Esophagus squamous epithelium (tissue), 5 donors: ENCODE data around the gene GPR156. TPM values are rescaled to one million over a fixed set of nuclear protein-coding genes. Genes with fewer than 3 reads are reported as not detected.

Experiments used
- DNase-seq: peaks from one replicate; lab custom pipeline; 2025; lab: John Stamatoyannopoulos, UW
- H3K27ac ChIP-seq, 4 donors: fragments of 200-600 bp; sonication (generic); one replicate each; pipeline ENCODE4 v1.5.1; 2016 to 2019; ENCODE audit warnings: mild to moderate bottlenecking in 1 of 4
- H3K27me3 ChIP-seq, 4 donors: fragments of 200-600 bp; sonication (generic); 1 replicate in 3 of 4; 2 replicates in 1 of 4; pipeline versions ENCODE4 v1.5.1 to v1.6.0; 2017 to 2021; ENCODE audit warnings: antibody characterized with exemption in 1 of 4
- H3K36me3 ChIP-seq, 3 donors: fragments of 200-600 bp; sonication (generic); one replicate each; pipeline ENCODE4 v1.5.1; 2016 to 2019
- H3K4me1 ChIP-seq, 3 donors: fragments of 200-600 bp; sonication (generic); one replicate each; pipeline ENCODE4 v1.5.1; 2017 to 2019
- H3K4me3 ChIP-seq, 4 donors: fragments of 200-600 bp; sonication (generic); 1 replicate in 3 of 4; 2 replicates in 1 of 4; pipeline ENCODE4 v1.5.1; 2016 to 2019; ENCODE audit warnings: mild to moderate bottlenecking in 2 of 4, moderate library complexity in 1 of 4
- H3K9me3 ChIP-seq, 3 donors: fragments of 200-600 bp; sonication (generic); one replicate each; pipeline ENCODE4 v1.5.1; 2016 to 2019
- POLR2A ChIP-seq, 4 donors: fragments of 450-650 bp; IDR thresholded peaks; one replicate each; pipeline ENCODE4 v1.6.1; 2017; ENCODE audit warnings: antibody characterized with exemption in 4 of 4, mild to moderate bottlenecking in 4 of 4, moderate library complexity in 3 of 4
- WGBS, 2 donors: methylation state at CpG; one replicate each; pipeline ENCODE4 v1.1.5; 2018; 5-methylcytosine and 5-hydroxymethylcytosine counted together
- intact Hi-C: fragments of 100-400 bp; cut with DNase I; formaldehyde crosslinking; loops from one replicate; pipeline ENCODE4 v1.15.0; 2022
- total RNA-seq, 4 donors: library from RNA; depleted of rRNA; stranded (reverse); fragments of >200 nt; gene quantifications; one replicate each; pipeline ENCODE4 v1.1.0, GENCODE V29; 2016
- TF ChIP-seq, protein P1 (sequence below), 6 experiments: fragments of 450-650 bp in 4 of 6; fragments of 200-600 bp in 2 of 6; sonication (generic) in 2 of 6; IDR thresholded peaks; one replicate each; pipeline ENCODE4 v1.5.1; 2016 to 2019; ENCODE audit warnings: antibody characterized with exemption in 6 of 6, mild to moderate bottlenecking in 4 of 6, moderate library complexity in 4 of 6
- donor health status: DM: yes; HTN: yes; CAD: no.

Gene GPR156
- total RNA-seq, 4 donors from 2014 or later = 0.19 to 0.94 (median 0.57) TPM; not detected in 1

DNA sequence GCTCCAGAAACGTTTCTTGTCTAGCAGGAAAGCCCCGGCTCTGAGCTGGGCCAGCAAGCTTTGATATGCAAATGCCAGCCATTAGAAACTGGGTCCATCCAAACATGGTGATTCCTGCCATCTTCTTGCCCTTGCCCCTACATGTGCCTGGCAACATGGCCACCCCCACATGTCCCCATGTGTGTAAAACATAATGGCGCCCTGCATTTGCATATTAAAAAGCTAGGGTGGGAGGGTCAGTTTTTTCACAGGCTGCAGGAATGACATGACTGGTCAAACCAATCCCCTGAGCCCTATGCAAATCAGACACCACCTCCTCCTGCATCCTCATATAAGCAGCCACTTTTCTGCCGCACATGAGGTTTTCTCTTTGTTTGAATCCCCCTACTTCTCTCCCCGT, 21.2 kb downstream of the GPR156 start:
- intact Hi-C loops = no loop called here
- Histone ChIP-seq H3K36me3 (no peaks in the 10 kb centered on the region), H3K4me3 (no peak overlapping the region), H3K9me3 (no peaks in the 10 kb centered on the region), H3K27ac (no peak overlapping the region), H3K27me3 (no peaks in the 10 kb centered on the region), H3K4me1 (no peaks in the 10 kb centered on the region)
- WGBS, 2 donors = 59 to 72% methylated on average over 5 of the region's 5 CpGs
- no peak for DNase-seq
- TF ChIP-seq, protein P1, sequence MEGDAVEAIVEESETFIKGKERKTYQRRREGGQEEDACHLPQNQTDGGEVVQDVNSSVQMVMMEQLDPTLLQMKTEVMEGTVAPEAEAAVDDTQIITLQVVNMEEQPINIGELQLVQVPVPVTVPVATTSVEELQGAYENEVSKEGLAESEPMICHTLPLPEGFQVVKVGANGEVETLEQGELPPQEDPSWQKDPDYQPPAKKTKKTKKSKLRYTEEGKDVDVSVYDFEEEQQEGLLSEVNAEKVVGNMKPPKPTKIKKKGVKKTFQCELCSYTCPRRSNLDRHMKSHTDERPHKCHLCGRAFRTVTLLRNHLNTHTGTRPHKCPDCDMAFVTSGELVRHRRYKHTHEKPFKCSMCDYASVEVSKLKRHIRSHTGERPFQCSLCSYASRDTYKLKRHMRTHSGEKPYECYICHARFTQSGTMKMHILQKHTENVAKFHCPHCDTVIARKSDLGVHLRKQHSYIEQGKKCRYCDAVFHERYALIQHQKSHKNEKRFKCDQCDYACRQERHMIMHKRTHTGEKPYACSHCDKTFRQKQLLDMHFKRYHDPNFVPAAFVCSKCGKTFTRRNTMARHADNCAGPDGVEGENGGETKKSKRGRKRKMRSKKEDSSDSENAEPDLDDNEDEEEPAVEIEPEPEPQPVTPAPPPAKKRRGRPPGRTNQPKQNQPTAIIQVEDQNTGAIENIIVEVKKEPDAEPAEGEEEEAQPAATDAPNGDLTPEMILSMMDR (IDR thresholded peaks at IDR 0.05) = no peak
- no peak for TF ChIP-seq POLR2A (IDR thresholded peaks at IDR 0.05)

DNA sequence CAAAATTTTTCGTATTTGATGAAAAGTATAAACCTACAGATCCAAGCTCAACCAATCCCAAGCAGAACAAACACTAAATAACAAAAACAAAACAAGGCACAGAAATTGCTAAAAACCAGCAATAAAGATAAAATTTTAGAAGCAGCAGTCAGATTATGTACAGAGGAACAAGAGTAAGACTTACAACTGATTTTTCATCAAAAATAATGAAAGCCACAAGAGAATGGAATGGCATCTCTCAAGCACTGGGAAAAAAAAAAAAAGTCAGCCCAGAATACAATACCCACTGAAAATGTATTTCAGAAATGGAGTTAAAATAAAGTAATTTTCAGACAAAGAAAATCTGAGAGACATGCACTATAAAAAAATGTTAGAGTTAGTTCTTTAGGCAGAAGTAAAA, 27.0 kb downstream of the GPR156 start:
- Histone ChIP-seq H3K4me3 (no peak overlapping the region), H3K4me1 (no peaks in the 10 kb centered on the region), H3K36me3 (no peaks in the 10 kb centered on the region), H3K27ac (no peak overlapping the region), H3K9me3 (peaks cover 0 to 5% (median 0%) of the 10 kb centered on the region in 3 donors), H3K27me3 (no peaks in the 10 kb centered on the region)
- TF ChIP-seq POLR2A (IDR thresholded peaks at IDR 0.05) = no peak
- TF ChIP-seq, protein P1 (IDR thresholded peaks at IDR 0.05) = no peak
- WGBS, 2 donors = 55 to 71% methylated on average over 1 of the region's 1 CpG
- intact Hi-C loops = no loop called here
- no peak for DNase-seq

DNA sequence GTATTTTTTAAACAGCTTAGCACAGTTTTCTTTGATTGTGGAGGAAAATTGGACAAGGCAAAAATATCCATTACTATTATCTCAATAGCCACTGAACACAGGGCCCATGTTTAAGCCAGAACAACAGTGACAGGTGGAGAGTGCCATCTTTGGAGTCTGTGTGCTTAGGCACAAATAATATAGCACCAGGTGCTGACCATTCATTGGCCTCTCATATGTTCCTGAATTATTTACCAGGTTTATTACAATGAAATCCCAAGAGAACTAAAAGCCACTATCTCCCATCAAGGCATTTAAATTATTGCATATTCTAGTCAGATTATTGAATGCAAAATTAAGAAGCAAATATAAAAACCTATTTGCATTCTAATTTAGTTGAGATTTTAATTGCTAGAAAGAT, 39.6 kb downstream of the GPR156 start:
- no peak for DNase-seq
- no peak overlapping the region for H3K27ac ChIP-seq
- no peaks in the 10 kb centered on the region for H3K27me3 ChIP-seq
- TF ChIP-seq, protein P1 (IDR thresholded peaks at IDR 0.05) = no peak
- TF ChIP-seq POLR2A (IDR thresholded peaks at IDR 0.05) = no peak
- H3K4me1 ChIP-seq = no peaks in the 10 kb centered on the region
- no peaks in the 10 kb centered on the region for H3K9me3 ChIP-seq
- no peaks in the 10 kb centered on the region for H3K36me3 ChIP-seq
- intact Hi-C loops = loop anchor here (10.0 kb wide), 1 partner anchor 169 kb away; no protein-coding TSS in a partner anchor
- no peak overlapping the region for H3K4me3 ChIP-seq

DNA sequence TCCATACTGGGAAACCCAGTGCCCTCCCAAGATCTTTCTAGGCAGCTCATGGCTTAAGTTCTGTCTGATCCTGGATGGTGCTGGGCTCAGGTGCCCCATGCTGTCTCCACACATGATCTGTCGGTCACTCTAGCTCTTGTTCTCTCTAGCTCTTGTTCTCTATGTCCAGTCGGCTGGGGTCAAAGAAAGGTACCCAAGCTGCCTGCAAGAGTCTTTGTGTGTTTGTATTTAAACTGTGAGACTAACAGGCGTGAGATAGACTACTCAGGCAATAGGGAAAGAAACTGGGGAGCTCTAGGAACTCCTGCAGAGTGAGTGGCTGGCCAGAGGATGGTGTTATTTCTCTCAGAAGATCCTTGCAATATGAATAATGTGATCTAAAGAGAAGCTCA, 40.2 kb downstream of the GPR156 start:
- no peak for DNase-seq
- H3K27me3 ChIP-seq = no peaks in the 10 kb centered on the region
- intact Hi-C loops = loop anchor here (5.0 to 10.0 kb wide), 2 partner anchors 170 to 312 kb away; no protein-coding TSS in a partner anchor
- no peak overlapping the region for H3K4me3 ChIP-seq
- TF ChIP-seq, protein P1 (IDR thresholded peaks at IDR 0.05) = no peak
- no peak for TF ChIP-seq POLR2A (IDR thresholded peaks at IDR 0.05)
- WGBS, 2 donors = 52 to 67% methylated on average over 2 to 3 of the region's 3 CpGs
- no peaks in the 10 kb centered on the region for H3K36me3 ChIP-seq
- no peaks in the 10 kb centered on the region for H3K4me1 ChIP-seq
- H3K9me3 ChIP-seq = no peaks in the 10 kb centered on the region
- H3K27ac ChIP-seq = no peak overlapping the region

DNA sequence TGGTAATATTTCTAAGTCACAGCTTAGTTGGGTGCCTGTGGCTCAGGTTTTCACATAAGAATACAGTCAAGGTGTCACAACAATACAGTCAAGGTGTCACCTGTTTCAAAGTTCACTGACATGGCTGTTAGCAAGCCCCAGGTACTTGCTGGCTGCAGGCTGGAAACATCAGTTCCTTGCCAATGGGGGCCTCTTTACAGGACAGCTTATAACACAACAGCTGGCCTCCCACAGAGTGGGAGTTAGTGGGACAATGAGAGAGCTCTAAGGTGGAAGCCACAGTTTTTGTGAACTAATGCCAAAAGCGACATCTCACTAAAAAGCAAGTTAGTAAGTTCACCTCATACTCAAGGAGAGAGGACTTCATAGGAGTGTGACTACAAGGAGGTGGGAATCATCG, 45.4 kb downstream of the GPR156 start:
- WGBS, 2 donors = 86 to 89% methylated on average over 2 of the region's 2 CpGs
- Histone ChIP-seq H3K9me3 (no peaks in the 10 kb centered on the region), H3K4me3 (no peak overlapping the region), H3K36me3 (no peaks in the 10 kb centered on the region), H3K27ac (no peak overlapping the region), H3K27me3 (no peaks in the 10 kb centered on the region), H3K4me1 (no peaks in the 10 kb centered on the region)
- TF ChIP-seq, protein P1 (IDR thresholded peaks at IDR 0.05) = no peak
- TF ChIP-seq POLR2A (IDR thresholded peaks at IDR 0.05) = no peak
- no peak for DNase-seq
- intact Hi-C loops = loop anchor here (5.0 to 10.0 kb wide), 2 partner anchors 175 to 318 kb away; no protein-coding TSS in a partner anchor
